H1 (cell line): ENCODE data around the gene CHD6. TPM values are rescaled to one million over a fixed set of nuclear protein-coding genes. Genes with fewer than 3 reads are reported as not detected.

Experiments
- CHD1 ChIP-seq: IDR thresholded peaks from 2 replicates; pipeline ENCODE4 v1.6.1; 2012; ENCODE audit warnings: low read depth, low read length, improper control_type of control experiment
- polyA plus RNA-seq, 7 experiments: library from polyadenylated mRNA; depleted of rRNA in 3 of 7; stranded (reverse) in 5 of 7; unstranded in 2 of 7; fragments of >200 nt in 5 of 7; fragments of 200-250 nt in 2 of 7; gene quantifications; 1 replicate in 5 of 7; 2 replicates in 1 of 7; 4 replicates in 1 of 7; pipeline versions ENCODE4 v1.2.1 to v1.2.3, GENCODE V29; 2011 to 2013; ENCODE audit warnings: missing spikeins in 2 of 7, mixed read lengths in 2 of 7
- total RNA-seq: library from RNA; stranded (reverse); fragmentation: NEBNext Ultra II Directional; extraction: Animal tissue kit (Norgen Biotek cat#: 25700); gene quantifications from 2 replicates; pipeline ENCODE4 v1.2.1, GENCODE V29; 2021

Gene CHD6
- total and polyA plus RNA-seq, 2 of the 8 experiments (the other 6 are each of a cell fraction or from before 2014, with no cell fraction given): 11.1 to 62.9 TPM

DNA sequence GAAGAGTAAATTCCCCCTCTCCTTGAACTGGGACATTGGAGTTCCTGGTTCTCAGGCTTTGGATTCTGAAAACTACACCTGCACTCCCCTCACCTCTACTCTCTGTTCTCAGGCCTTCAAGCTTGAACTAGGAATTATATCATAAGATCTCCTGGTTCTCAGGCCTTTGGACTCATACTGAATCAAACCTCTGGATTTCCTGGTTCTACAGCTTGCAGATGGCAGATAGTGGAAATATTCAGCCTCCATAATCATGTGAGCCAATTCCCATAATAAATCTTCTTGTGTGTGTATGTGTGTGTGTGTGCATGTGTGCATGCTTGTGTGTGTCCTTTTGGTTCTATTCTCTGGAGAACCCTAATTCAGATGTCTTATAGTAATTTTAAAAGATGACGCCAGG lies 12.7 kb upstream of the CHD6 start (continued):
- no peak for TF ChIP-seq CHD1
